ENCODE results near the gene NOS1.
"Not testable (repeated sequence)": the region's sequence is repeated elsewhere in the genome, so short reads cannot be mapped to it uniquely, and the experiment has no call there.

NOS1 gene

DNA sequence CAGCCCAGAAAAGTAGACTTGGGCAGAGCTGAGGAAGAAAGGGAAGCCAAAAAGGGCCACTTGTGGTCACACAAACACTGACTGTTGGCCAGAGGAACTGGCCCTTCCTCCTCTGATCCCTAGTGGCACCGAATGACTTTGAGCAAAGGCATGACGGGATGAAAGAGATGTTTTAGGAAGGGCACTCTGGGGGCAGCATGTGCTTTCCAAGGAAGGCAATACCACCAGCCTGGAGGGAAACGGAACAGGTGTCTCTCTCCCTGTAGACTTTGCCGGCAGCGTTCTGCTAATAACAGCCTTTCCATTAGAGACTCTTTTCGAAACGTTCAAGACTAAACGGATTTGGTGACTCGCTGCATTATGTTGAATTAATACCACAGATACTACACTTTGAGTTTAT is 158.9 kb downstream of the NOS1 start:
- no peak for DNase-seq

DNA sequence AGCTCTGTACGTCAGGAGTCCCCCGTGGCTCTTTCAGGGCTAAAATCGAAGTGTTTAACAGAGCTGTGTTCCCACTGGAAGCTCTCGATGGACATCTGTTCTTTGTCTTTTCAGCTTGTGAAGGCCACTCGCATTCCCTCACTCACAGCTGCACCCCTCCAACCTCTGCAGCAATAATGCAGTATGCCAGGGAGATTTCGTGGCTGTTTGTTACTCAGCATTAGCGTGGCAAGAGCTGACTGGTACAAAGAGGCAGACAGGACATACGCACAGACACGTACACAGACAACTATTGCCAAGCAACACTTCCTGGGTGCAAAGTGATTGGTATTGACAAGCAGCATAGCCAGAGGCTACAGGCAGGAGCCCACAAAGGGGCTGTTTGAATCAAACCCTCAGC is 159.4 kb downstream of the NOS1 start:
- DNase-seq: no peak

DNA sequence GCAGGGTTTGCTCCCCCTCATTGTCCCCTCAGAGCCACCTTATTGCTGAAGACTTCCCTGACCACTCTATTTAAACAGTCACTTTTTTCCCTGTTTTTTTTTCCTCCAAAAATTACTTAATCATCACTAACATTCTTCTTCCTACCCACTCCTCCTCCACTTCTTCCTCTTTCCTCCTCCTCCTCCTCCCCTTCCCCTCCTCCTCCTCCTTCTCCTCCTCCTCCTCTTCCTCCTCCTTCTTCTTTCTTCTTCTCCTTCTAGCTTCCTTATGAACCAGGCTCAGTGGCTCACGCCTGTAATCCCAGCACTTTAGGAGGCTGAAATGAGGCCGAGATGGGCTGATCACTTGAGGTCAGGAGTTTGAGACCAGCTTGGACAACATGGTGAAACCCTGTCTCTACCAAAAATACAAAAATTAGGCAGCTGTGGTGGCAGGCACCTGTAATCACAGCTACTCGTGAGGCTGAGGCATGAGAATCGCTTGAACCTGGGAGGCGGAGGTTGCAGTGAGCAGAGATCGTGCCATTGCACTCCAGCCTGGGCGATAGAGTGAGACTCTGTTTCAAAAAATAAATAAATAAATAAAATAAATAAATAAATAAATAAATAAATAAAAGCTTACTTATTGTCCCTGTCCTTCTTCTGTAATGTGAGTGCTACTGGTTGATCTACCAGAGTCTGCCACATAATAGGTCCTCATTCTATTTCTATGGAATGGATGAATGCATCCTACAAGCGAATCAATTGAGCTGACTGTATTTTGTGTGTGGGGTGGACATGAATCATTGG is 161.3 kb downstream of the NOS1 start:
- not testable (repeated sequence) for DNase-seq

DNA sequence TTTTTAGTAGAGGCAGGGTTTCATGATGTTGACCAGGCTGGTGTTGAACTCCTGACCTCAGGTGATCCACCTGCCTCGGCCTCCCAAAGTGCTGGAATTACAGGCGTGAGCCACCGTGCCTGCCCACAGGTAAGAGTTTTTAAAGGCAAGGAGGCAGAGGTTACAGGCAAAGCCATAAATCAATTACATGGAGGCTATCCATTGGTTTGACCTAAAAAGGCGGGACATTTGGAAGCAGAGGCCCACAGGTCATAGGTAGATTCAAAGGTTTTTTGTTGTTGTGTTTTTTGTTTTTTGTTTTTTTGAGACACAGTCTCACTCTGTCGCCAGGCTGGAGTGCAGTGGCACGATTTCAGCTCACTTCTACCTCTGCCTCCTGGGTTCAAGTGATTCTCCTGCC is 165.1 kb downstream of the NOS1 start:
- not testable (repeated sequence) for DNase-seq

DNA sequence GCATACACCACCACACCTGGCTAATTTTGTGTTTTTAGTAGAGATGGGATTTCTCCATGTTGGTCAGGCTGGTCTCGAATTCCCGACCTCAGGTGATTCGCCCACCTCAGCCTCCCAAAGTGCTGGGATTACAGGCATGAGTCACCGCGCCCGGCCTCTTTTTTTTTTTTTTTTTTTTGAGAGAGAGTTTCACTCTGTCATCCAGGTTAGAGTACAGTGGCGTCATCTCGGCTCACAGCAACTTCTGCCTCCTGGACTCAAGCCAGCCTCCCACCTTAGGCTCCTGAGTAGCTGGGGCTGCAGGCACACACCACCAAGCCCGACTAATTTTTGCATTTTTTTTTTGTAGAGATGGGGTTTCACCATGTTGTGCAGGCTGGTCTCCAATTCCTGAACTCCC is 166.4 kb downstream of the NOS1 start:
- not testable (repeated sequence) for DNase-seq

DNA sequence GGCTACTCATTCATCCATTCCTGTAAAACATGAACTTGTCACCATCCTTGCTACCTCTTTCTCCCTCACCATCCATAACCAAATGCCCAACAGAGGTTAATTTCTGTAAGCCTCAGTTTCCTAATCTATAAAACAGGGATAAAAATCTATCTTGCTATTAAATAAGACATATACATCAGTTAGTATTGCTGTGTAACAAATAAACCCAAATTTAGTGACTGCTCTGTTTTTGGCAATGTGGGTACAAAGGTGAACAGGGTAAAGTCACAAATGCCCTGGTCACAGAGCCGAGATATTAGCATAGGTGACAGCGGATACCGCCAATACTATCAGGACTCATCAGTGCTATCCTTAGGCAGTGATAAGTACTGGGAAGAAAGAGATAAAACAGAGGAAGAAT is 167.5 kb downstream of the NOS1 start:
- no peak for DNase-seq

DNA sequence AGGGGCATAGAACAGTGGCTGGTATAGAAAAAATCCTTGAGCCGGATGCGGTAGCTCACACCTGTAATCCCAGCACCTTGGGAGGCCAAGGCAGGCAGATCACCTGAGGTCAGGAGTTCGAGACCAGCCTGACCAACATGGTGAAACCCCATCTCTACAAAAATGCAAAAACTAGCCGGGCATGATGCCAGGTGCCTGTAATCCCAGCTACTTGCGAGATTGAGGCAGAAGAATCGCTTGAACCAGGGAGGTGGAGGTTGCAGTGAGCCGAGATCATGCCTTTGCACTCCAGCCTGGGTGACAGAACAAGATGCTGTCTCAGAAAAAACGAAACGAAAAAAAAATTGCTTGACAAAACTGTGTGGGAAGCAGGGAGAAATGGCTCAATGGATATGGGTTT is 168.8 kb downstream of the NOS1 start:
- DNase-seq: not testable (repeated sequence)

DNA sequence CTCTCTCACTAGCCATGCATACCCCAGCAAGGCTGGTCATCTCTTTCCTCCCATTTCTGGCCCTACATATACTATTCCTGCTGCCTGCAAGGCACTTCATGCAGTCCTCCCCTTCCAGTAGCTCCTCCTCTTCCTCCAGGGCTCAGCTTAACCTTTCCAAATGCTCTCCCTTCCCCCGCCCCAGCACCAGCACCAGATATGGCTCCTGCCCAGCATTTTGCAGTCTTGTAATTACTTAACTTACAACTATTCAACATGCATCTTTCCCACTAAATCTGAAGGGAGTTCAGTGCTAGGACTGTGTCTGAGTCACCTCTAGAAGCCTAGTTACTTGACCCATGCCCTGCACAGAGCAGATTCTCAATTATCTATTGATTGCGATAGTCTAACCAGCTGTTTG is 169.4 kb downstream of the NOS1 start:
- no peak for DNase-seq

DNA sequence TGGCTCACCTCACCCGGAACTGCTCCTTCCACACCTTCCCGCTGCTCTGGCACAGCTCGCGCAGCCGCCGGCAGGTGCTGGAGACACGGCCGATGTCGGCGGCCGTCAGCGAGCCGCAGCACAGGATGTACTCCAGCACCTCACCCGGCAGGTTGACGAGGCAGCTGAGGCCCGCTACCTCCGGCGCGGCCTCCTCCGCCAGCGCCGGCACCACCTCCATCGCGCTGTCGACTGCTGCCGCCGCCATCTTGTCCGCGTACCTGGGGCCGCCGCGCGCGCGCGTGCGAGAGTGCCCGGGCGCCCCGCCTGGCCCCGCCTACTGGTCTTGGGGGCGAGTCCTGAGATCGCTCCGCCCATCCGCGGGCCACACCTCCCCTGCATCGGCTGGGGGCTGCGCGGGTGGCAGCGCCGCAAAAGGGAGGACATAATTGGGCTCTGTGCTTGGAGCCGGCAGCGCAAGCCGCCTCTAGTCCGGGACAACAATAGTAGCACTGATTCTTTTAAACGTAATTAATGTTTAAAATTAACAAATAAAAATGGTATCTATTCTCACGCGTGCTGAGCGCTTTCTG is 171.1 kb downstream of the NOS1 start, which contains the start of gene FBXO21:
FBXO21 (minus strand) TSS at position 261 of the 572 bp plus-strand sequence; CDS start at position 247, 14 bp downstream.
- peak; percentile 93 for DNase-seq

DNA sequence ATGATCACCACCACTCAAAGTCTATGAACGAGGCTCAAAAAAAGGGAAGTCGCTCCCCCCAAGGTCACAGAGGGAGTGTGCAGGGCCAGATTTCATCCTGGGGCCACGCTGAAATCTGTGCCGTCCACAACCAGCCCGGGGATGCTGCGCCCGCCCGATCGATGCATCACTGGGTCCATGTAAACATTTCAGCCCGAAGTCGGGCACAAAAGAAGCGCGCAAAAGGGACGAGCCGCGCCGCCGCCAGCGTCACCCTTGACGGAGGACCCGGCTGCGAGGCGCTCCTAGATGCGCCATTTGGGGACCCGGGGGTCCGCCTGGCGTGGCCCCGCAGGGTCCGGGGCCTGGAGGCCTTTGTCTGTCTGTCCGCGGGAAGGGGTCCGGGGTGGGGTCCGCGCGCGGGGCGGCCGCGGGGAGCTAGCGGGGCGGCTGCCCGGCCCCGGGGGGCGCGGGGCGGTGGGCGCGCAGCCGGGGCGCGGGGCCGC is 171.7 kb downstream of the NOS1 start:
- peak; percentile 18 for DNase-seq

DNA sequence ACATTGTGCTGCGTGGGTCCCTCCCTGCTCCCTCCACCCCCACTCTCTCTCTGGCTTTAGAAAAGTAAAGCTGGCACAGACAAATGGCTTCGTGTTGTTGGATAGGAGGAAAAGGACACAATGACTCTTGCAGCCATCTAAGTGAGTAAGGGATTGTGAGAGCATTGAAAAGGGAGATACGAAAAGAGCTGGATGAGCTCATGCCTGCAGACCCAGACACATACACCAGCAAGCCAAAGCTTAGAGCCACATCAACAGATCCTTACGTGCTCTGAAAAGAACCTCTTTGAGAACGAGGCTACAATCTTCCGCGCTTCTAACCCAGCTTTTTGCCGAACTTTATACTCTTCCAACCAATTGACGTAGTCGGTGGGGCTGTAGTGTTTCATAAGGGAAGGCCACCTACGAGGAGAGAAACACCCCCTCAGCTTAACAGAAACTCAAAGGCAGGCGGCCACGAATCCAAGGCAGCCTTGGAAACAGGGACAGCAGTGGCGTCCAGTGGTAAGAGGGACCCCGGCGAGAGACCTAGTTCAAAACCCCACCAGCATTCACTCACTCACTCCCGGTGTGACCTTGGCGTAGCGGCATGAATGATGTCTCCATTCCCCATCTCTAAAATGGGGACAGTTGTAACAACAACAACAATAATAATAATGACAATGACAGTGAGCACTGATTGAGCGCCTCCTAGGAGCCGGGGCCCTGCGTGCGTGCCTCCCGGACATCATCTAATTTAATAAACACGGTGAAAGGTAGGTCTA is 172.3 kb downstream of the NOS1 start:
- DNase-seq: no peak

DNA sequence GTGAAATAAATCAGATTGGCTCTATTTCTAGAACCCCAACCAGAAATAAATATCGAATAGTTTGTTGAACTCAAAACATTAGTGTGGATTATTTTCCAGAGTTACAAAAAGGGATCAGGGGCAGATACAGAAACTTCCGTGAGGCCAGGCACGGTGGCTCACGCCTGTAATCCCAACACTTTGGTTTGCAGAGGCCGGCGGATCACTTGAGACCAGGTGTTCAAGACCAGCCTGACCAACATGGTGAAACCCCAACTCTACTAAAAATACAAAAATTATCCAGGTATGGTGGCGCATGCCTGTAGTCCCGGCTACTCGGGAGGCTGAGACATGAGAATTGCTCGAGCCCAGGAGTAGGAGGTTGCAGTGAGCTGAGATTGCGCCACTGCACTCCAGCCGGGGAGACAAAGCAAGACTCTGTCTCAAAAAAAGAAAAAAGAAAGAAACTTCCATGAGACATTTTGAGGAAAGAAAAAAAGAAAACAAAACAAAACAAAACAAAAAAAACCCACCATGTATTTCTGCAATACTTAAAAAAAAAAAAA is 173.2 kb downstream of the NOS1 start:
- DNase-seq: no peak

DNA sequence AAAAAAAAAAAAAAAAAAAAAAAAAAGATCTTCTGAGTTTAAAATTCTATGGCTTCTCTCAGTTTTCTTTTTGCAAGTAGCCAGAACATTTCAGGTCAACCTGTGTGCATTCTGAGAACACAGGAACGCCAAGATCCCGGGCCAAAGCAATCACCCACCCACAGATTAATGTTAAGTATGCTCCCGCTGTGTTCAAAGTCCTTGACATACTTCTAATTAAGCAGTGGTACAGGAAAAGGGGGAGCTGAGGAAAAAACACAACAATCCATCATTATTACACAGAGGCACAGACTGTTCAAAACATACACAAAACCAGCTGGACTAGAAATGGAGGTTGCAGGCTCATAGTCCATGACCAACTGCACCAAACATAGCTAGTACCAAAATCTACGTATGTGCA is 174.0 kb downstream of the NOS1 start:
- DNase-seq: no peak

DNA sequence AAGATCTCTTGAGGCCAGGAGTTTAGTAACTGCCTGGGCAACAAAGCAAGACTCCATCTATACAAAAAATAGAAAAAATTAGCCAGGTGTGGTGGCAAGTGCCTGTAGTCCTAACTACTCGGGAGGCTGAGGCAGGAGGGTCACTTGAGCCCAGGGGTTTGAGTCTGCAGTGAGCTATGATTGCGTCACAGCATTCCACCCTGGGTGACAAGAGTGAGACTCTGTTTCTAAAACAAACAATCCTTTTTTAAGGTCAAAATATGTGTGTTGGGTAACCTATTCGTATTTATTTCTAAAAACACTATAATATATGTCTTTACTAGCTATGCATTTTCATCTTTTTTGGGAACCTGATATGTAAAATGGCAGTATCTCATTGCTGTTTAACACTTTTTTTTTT is 178.6 kb downstream of the NOS1 start:
- DNase-seq: no peak

DNA sequence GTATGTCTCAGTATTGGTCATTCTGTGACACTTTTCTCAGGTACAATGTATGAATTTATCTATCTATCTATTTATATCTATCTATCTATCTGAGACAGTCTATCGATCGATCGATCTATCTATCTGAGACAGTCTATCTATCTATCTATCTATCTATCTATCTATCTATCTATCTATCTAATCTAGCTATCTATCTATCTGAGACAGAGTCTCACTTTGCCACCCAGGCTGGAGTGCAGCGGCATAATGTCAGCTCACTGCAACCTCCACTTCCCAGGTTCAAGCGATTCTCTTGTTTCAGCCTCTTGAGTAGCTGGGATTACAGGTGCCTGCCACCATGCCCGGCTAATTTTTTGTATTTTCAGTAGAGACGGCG is 180.0 kb downstream of the NOS1 start:
- not testable (repeated sequence) for DNase-seq

DNA sequence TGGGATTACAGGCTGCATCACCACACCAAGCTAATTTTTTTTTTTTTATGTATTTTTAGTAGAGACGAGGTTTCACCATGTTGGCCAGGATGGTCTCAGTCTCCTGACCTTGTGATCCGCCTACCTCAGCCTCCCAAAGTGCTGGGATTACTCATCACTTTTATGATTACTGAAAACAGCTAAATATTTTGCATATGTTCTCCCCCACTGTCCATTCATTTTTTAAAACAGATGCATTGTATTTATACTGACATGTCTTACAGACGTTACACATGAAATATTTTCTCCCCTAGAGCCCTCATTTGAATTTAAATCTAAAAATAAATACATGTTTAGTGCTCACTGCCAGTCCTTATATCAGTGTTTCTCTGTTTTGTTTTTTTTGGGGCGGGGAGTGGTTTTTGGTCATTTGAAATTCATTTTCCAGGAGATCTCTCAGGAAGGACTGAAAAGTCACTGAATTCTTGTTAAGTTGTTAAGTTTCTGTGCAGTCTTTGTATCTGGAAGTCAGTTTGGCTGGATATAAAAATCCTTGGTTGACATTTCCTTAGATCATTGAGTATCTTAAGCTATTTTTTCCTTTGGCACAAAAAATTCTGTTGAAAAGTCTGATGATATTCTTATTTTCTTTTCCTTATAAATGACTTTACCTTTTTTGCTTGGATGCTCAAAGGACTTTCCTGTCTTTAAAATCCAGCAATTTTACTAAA is 180.5 kb downstream of the NOS1 start:
- DNase-seq: no peak

DNA sequence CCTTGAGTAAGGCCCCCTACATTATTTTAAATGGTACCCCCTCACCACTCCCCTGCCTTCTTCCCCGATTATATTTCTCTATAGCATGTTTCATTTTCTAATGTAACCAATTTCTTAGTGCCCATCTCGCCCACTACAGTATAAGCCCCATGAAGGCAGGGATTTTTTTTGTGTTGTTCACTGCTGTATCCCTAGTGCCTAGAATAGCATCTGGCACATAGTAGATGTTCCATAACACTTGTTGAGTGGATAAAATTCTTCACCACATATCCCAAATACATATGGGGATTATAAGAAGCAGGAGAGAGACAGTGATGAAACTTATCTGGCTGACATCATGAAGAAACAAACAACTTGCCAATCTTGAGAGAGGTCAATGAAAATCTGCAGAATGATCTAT is 182.7 kb downstream of the NOS1 start:
- DNase-seq: no peak

DNA sequence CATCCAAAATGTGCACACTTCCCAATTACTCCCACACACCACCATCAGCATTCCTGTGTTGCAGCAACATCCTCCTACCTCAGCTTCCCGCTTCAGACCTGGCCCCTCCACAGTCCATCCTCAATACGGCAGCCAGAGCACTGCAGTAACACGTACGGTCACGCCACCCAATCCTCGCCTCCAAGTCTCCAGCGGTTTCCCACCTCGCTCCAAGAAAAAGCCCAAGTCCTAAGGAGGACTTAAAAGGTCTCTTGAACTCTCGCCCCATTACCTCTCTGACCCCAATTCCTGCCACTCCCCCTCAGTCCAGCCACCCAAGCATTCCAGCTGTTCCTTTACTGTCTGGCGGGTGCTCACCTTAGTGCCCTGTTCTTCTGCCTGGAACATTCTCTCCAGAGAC is 183.1 kb downstream of the NOS1 start:
- no peak for DNase-seq

DNA sequence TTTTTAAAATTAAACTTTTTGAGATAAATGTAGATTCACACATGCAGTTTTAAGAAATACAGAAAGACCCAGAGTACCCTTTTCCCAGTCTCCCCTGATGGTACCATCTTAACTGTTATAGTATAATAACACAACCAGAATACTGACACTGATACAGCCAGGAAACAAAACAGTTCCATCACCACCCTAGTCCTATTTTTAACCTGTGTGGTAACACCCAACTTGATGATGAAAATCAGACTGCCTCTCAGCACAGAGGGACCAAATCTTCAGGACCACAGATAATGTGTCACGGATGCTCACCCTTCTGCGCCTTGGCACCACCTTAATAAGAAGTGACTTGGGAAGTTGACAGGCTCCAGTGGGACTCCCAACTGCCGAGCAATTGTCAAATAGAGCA is 189.3 kb downstream of the NOS1 start:
- no peak for DNase-seq

DNA sequence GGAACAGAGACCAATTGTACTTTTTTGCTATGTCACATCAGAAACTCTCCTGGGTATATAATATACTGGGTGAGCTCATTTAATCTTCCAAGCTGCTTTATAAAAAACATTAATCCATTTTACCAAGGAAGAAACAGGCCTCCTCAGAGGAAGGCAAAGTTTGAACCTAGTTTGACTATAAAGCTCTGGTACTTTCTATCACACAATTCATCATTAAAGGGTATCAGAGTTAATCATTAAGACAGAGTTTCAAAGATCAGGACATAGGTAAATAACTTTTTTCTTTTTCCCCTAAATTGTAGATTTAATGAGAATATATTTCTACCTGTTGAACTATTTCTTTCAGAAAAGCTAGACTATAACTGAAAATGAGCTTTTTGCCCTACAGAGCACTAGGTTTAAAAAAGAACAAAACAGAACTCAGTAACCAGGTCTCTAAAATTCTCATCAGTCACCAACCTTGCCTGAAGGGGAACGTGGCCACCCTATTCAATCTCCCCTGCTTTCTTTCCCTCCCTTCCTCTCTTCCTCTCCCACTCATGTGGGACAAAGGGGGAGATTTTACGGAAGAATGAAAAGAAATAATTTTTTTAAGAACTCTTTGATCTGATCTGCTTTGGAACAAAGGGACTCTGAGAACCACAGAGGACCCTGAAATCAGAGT is 189.8 kb downstream of the NOS1 start:
- no peak for DNase-seq

DNA sequence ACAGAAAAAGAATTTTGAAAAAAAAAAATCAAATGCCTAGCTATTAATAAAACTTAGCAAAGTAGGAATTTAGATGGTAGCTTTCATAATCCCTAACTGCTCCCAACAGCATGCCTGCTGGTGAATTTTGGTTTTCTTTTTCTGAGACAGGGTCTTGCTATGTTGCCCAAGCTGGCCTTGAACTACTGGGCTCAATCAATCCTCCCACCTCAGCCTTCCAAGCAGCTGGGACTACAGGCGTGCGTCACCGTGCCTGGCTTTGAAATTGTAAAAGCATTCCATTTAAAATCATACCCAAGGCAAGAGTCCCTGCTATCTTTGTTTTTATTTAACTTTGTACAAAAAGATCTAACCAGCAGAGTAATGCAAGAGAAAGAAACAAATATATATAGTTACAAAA is 191.9 kb downstream of the NOS1 start:
- no peak for DNase-seq

DNA sequence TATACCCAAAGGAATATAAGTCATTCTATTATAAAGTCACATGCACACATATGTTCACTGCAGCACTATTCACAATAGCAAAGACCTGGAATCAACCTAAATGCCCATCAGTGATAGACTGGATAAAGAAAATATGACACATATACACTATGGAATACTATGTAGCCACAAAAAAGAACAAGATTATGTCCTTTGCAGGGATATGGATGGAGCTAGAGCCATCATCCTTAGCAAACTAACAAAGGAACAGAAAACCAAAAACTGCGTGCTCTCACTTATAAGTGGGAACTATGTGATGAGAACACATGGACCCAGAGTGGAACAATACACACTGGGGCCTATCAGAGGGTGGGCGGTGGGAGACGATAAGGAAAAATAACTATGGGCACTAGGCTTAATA is 192.4 kb downstream of the NOS1 start:
- no peak for DNase-seq

All from activated CD4-positive, alpha-beta T cell treated with anti-CD3 and anti-CD28 coated beads, Interleukin-2, amount 50 U/mL, for 16 hours (primary cell).